OCI-LY1 (cell line): ENCODE results near the gene LRMDA.

Source experiments
- H2AFZ ChIP-seq: fragments of 200-600 bp; sonication (generic), shearing (Covaris generic); 2 replicates; pipeline ENCODE4 v1.6.0; 2014; ENCODE audit warnings: antibody characterized with exemption, mild to moderate bottlenecking, low read length
- H3F3A ChIP-seq: fragments of 200-600 bp; sonication (generic), shearing (Covaris generic); 2 replicates; pipeline ENCODE4 v1.6.0; 2014; ENCODE audit warnings: mild to moderate bottlenecking, antibody characterized with exemption, low read length, moderate library complexity; ENCODE audit not compliant: insufficient read depth
- H3K27ac ChIP-seq: fragments of 200-600 bp; sonication (generic); 2 replicates; pipeline ENCODE4 v1.5.1; 2014; ENCODE audit warnings: low read length, mixed run types, mild to moderate bottlenecking, low read depth; ENCODE audit not compliant: poor library complexity, severe bottlenecking
- H3K27me3 ChIP-seq: fragments of 200-600 bp; sonication (generic); 2 replicates; pipeline ENCODE4 v1.6.0; 2014; ENCODE audit warnings: antibody characterized with exemption, mild to moderate bottlenecking, low read length, moderate library complexity; ENCODE audit not compliant: insufficient read depth
- H3K36me3 ChIP-seq: fragments of 200-600 bp; sonication (generic); 2 replicates; pipeline ENCODE4 v1.6.1; 2014; ENCODE audit warnings: mild to moderate bottlenecking, antibody characterized with exemption, low read length, moderate library complexity, mixed read lengths; ENCODE audit not compliant: insufficient read depth
- H3K4me1 ChIP-seq: fragments of 200-600 bp; sonication (generic); 2 replicates; pipeline ENCODE4 v1.5.1; 2014; ENCODE audit warnings: mild to moderate bottlenecking, low read length, moderate library complexity; ENCODE audit not compliant: insufficient read depth, severe bottlenecking
- H3K4me2 ChIP-seq: fragments of 200-600 bp; sonication (generic), shearing (Covaris generic); 2 replicates; pipeline ENCODE4 v1.6.1; 2014; ENCODE audit warnings: low read length
- H3K4me3 ChIP-seq: fragments of 200-600 bp; sonication (generic); 2 replicates; pipeline ENCODE4 v1.5.1; 2014; ENCODE audit warnings: low read length, low read depth, mild to moderate bottlenecking, mixed read lengths; ENCODE audit not compliant: poor library complexity, severe bottlenecking
- H3K79me2 ChIP-seq: fragments of 200-600 bp; shearing (Covaris generic); 2 replicates; pipeline ENCODE4 v1.6.1; 2016; ENCODE audit warnings: mixed run types, low read length, mixed read lengths; ENCODE audit not compliant: insufficient read depth
- H3K9ac ChIP-seq: fragments of 200-600 bp; sonication (generic), shearing (Covaris generic); 2 replicates; pipeline ENCODE4 v1.6.1; 2014; ENCODE audit warnings: mild to moderate bottlenecking, low read length, mixed read lengths
- H3K9me2 ChIP-seq: fragments of 200-600 bp; sonication (generic), shearing (Covaris generic); 2 replicates; pipeline ENCODE4 v1.6.1; 2014; ENCODE audit warnings: low read depth, mild to moderate bottlenecking, low read length, mixed read lengths
- H3K9me3 ChIP-seq: fragments of 200-600 bp; shearing (Covaris generic); 2 replicates; pipeline ENCODE4 v1.6.1; 2014; ENCODE audit warnings: low read length, mixed read lengths
- H4K20me1 ChIP-seq: fragments of 200-600 bp; sonication (generic), shearing (Covaris generic); 2 replicates; pipeline ENCODE4 v1.6.0; 2016; ENCODE audit warnings: mild to moderate bottlenecking, low read length; ENCODE audit not compliant: insufficient read depth
- EZH2 ChIP-seq: fragments of 200-600 bp; sonication (generic), shearing (Covaris generic); IDR thresholded peaks from 2 replicates; pipeline ENCODE4 v1.8.0; 2017; ENCODE audit warnings: borderline replicate concordance, mixed run types, mild to moderate bottlenecking, antibody characterized with exemption, low read length, moderate library complexity, mixed read lengths
- TF ChIP-seq, protein P1 (sequence below): fragments of 200-600 bp; sonication (generic), shearing (Covaris generic); IDR thresholded peaks from 2 replicates; pipeline ENCODE4 v1.5.1; 2017; ENCODE audit warnings: mild to moderate bottlenecking, antibody characterized with exemption, low read length, moderate library complexity, mixed read lengths

Gene LRMDA

DNA sequence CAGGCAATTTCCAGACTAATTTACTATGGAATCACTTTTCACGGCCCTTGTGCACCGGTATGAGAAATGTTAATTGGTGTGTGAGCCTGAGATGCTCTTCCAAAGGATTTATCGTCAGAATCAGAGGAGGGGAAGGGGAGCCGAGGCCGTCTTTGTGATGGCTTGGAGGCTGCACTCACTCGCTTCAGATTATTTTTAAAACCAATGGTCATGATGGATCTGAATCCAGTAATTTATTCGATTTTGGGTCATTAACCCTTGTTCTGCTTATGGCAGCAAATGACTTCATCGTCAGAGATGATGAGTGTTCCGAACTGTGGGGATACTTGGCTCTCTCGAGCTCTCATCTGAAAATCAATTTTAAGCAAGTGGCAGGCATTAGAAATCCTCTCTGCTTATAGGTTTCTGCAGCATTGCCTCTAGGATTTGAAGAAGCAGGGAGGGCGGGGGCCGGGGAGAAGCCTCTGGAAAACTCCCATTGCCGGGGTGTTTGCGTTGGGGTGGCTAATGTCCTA is 576.3 kb downstream of the LRMDA start:
- TF ChIP-seq, protein P1, sequence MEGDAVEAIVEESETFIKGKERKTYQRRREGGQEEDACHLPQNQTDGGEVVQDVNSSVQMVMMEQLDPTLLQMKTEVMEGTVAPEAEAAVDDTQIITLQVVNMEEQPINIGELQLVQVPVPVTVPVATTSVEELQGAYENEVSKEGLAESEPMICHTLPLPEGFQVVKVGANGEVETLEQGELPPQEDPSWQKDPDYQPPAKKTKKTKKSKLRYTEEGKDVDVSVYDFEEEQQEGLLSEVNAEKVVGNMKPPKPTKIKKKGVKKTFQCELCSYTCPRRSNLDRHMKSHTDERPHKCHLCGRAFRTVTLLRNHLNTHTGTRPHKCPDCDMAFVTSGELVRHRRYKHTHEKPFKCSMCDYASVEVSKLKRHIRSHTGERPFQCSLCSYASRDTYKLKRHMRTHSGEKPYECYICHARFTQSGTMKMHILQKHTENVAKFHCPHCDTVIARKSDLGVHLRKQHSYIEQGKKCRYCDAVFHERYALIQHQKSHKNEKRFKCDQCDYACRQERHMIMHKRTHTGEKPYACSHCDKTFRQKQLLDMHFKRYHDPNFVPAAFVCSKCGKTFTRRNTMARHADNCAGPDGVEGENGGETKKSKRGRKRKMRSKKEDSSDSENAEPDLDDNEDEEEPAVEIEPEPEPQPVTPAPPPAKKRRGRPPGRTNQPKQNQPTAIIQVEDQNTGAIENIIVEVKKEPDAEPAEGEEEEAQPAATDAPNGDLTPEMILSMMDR: no peak
- Histone ChIP-seq H3K4me3 (no peak overlapping the region), H3F3A (no peaks in the 10 kb centered on the region), H3K27ac (no peak overlapping the region), H3K27me3 (no peaks in the 10 kb centered on the region), H3K4me2 (no peak overlapping the region), H2AFZ (no peak overlapping the region), H3K79me2 (no peaks in the 10 kb centered on the region), H4K20me1 (no peaks in the 10 kb centered on the region), H3K9me2 (no peaks in the 10 kb centered on the region), H3K9ac (no peak overlapping the region), H3K9me3 (no peaks in the 10 kb centered on the region), H3K36me3 (no peaks in the 10 kb centered on the region), H3K4me1 (no peaks in the 10 kb centered on the region)

DNA sequence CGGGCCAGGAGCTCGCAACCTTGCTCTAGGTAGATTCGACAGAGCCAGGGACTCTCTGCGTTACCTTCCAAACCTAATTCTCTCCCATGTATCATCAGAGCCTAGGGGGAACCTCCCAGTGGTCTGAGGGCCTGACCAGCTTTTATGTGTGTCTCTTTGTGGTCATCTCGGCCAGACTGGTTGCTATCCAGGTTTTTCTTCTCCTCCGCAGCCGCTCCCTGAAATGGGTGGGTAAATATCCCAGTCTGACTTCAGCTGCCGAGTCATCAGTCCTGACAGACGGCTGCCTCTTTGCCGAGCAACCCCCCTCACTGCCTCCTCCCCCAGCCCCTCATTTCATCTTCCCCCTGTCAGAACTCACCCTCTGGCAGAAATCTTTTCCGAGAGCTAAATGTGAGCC is 578.1 kb downstream of the LRMDA start:
- Histone ChIP-seq H3K9me2 (no peaks in the 10 kb centered on the region), H3K4me1 (no peaks in the 10 kb centered on the region), H3K36me3 (no peaks in the 10 kb centered on the region), H3K4me2 (no peak overlapping the region), H3K27ac (no peak overlapping the region), H4K20me1 (no peaks in the 10 kb centered on the region), H3K9ac (no peak overlapping the region), H3K27me3 (no peaks in the 10 kb centered on the region), H2AFZ (no peak overlapping the region), H3K4me3 (no peak overlapping the region), H3K9me3 (no peaks in the 10 kb centered on the region), H3F3A (no peaks in the 10 kb centered on the region), H3K79me2 (no peaks in the 10 kb centered on the region)
- TF ChIP-seq EZH2: no peak
- TF ChIP-seq, protein P1: no peak

DNA sequence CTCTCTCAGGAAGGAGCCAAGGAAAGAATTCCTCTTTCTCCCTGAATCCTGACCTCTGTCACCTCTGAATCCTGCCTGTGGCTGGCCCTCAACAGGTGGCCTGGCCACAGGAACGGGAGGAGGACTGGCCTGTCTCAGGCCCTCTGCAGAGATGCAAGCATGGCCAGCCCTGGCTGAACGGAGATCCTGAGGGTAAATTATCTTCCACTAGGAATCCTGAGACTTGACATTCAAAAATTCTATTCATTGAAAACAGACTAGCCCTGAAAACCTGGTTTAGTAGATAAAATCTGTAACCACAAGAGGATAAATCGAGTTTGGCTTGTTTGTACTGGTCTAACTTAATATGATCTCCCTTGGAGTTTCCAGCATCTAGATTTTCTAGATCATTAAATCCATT is 579.3 kb downstream of the LRMDA start:
- H3K9ac ChIP-seq: no peak overlapping the region
- H3K9me2 ChIP-seq: no peaks in the 10 kb centered on the region
- no peaks in the 10 kb centered on the region for H3K36me3 ChIP-seq
- H3K4me1 ChIP-seq: no peaks in the 10 kb centered on the region
- TF ChIP-seq, protein P1: no peak
- TF ChIP-seq EZH2: no peak
- H4K20me1 ChIP-seq: no peaks in the 10 kb centered on the region
- no peaks in the 10 kb centered on the region for H3K9me3 ChIP-seq
- no peaks in the 10 kb centered on the region for H3F3A ChIP-seq
- no peaks in the 10 kb centered on the region for H3K27me3 ChIP-seq
- no peak overlapping the region for H3K4me2 ChIP-seq
- H3K4me3 ChIP-seq: no peak overlapping the region
- H3K79me2 ChIP-seq: no peaks in the 10 kb centered on the region
- H3K27ac ChIP-seq: no peak overlapping the region
- H2AFZ ChIP-seq: no peak overlapping the region
